Vagina (tissue), 2 donors: ENCODE measurements around the gene P2RY12.

Experiments
- CTCF ChIP-seq, 3 experiments: fragments of 450-650 bp in 2 of 3; fragments of 200-600 bp in 1 of 3; sonication (generic) in 1 of 3; IDR thresholded peaks; one replicate each; pipeline ENCODE4 v1.5.1; 2017 to 2019; ENCODE audit warnings: antibody characterized with exemption in 3 of 3, mild to moderate bottlenecking in 2 of 3, moderate library complexity in 2 of 3
- POLR2AphosphoS5 ChIP-seq, 2 donors: sonication (generic); formaldehyde crosslinking; IDR thresholded peaks; one replicate each; pipeline ENCODE4 v1.9.0; 2017; ENCODE audit warnings: antibody characterized with exemption in 2 of 2, mild to moderate bottlenecking in 2 of 2, low read depth in 1 of 2; ENCODE audit not compliant: insufficient read depth in 1 of 2

GRCh38 chr3:151386056-151386455, 1.5 kb upstream of the P2RY12 start:
- TF ChIP-seq CTCF (IDR thresholded peaks at IDR 0.05): no peak
- TF ChIP-seq POLR2AphosphoS5 (IDR thresholded peaks at IDR 0.05; ENCODE audit: insufficient read depth in 1 of 2, low read depth in 1 of 2): no peak
